ENCODE results near the gene WDR90. TPM values are rescaled to one million over a fixed set of nuclear protein-coding genes. Genes with fewer than 3 reads are reported as not detected.
A peak's percentile ranks its signal among the peaks of the same experiment; 100 is the strongest.

Gene WDR90
- total and polyA plus RNA-seq, 2 experiments from 2014 or later, result 26.5 to 32.3 TPM

GRCh38 chr16:679814-680624 is 30.9 kb downstream of the WDR90 start, which contains the start of gene STUB1:
TSS of gene STUB1 (plus strand) at chr16:680410. CDS start at chr16:680526, 116 bp downstream.
- H3K36me3 ChIP-seq, result peaks cover 22% of the 10 kb centered on the region
- H3K4me1 ChIP-seq (ENCODE audit: low read depth), result peaks cover 14% of the 10 kb centered on the region
- H3K27me3 ChIP-seq, result no peaks in the 10 kb centered on the region
- no peaks in the 10 kb centered on the region for H3K9me3 ChIP-seq (ENCODE audit: low read depth)
- TF ChIP-seq CTCF (IDR thresholded peaks at IDR 0.05; ENCODE audit: low read depth, low read length), result no peak
- H3K27ac ChIP-seq, result peak within 1 kb of the TSS; percentile 92
- peak; percentile 91 to 94 for DNase-seq (ENCODE audit: low read depth in 1 of 2, low spot score in 1 of 2)
- H3K4me3 ChIP-seq, result peak within 1 kb of the TSS; percentile 95

- H3K27ac ChIP-seq, result peak overlapping the region; percentile 92
- no peak for DNase-seq (ENCODE audit: low read depth in 1 of 2, low spot score in 1 of 2)
- H3K27me3 ChIP-seq, result no peaks in the 10 kb centered on the region
- TF ChIP-seq CTCF (IDR thresholded peaks at IDR 0.05; ENCODE audit: low read depth, low read length), result no peak
- peaks cover 24% of the 10 kb centered on the region for H3K36me3 ChIP-seq
- H3K9me3 ChIP-seq (ENCODE audit: low read depth), result no peaks in the 10 kb centered on the region
- H3K4me3 ChIP-seq, result peak overlapping the region; percentile 95
- H3K4me1 ChIP-seq (ENCODE audit: low read depth), result peaks cover 13% of the 10 kb centered on the region
Observed at GRCh38 chr16:680625-680945, 31.4 kb downstream of the WDR90 start.

- DNase-seq (ENCODE audit: low read depth in 1 of 2, low spot score in 1 of 2), result peak; percentile 40 to 63
- Histone ChIP-seq H3K9me3 (ENCODE audit: low read depth) (no peaks in the 10 kb centered on the region), H3K4me1 (ENCODE audit: low read depth) (peaks cover 13% of the 10 kb centered on the region), H3K27me3 (no peaks in the 10 kb centered on the region), H3K27ac (peak overlapping the region; percentile 92), H3K4me3 (peak overlapping the region; percentile 95), H3K36me3 (peaks cover 24% of the 10 kb centered on the region)
- peak; percentile 18 for TF ChIP-seq CTCF (IDR thresholded peaks at IDR 0.05; ENCODE audit: low read depth, low read length)
Observed at GRCh38 chr16:680967-681745, 32.0 kb downstream of the WDR90 start.

DNA sequence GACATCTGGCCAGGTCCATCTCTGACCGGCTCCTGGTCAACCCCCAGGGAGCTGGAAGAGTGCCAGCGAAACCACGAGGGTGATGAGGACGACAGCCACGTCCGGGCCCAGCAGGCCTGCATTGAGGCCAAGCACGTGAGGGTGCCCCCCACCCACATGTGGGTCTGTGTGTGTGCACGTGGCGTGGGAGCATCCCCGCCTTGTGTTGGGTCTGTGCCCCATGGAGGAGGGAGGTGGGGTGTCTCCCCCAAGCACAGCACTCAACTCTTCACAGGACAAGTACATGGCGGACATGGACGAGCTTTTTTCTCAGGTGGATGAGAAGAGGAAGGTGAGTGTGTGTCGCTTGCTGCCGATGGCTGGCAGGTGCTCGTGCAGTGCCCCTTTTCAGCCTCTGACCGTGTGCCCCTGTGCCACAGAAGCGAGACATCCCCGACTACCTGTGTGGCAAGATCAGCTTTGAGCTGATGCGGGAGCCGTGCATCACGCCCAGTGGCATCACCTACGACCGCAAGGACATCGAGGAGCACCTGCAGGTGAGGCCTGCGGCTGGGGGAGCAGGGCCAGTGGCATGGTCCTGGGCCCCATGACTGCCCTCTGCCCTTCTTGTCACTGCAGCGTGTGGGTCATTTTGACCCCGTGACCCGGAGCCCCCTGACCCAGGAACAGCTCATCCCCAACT is 32.7 kb downstream of the WDR90 start:
- TF ChIP-seq CTCF (IDR thresholded peaks at IDR 0.05; ENCODE audit: low read depth, low read length), result no peak
- DNase-seq (ENCODE audit: low read depth in 1 of 2, low spot score in 1 of 2), result peak in 1 of 2 donors; percentile 43
- no peak overlapping the region for H3K27ac ChIP-seq
- no peaks in the 10 kb centered on the region for H3K27me3 ChIP-seq
- H3K36me3 ChIP-seq, result peaks cover 29% of the 10 kb centered on the region
- H3K4me3 ChIP-seq, result no peak overlapping the region
- peaks cover 13% of the 10 kb centered on the region for H3K4me1 ChIP-seq (ENCODE audit: low read depth)
- H3K9me3 ChIP-seq (ENCODE audit: low read depth), result no peaks in the 10 kb centered on the region

Measured in cardiac muscle cell (in vitro differentiated cells and primary cell).